PC-9 (cell line): ENCODE data around the gene LMF1. TPM values are rescaled to one million over a fixed set of nuclear protein-coding genes. Genes with fewer than 3 reads are reported as not detected.

ENCODE experiments used
- BruUV-seq: library from RNA; stranded (reverse); fragments of 400-500 nt; replicated peaks from 2 replicates; lab custom pipeline; 2021; lab: Mats Ljungman, UMichigan
- CTCF ChIA-PET: fragments of 300-600 bp; sonication (Branson Sonifier 250); formaldehyde crosslinking; loops from one replicate; lab custom pipeline; 2022; ENCODE audit warnings: antibody characterized with exemption; lab: Charles Lee
- POLR2A ChIA-PET: fragments of 300-600 bp; sonication (Branson Sonifier 250); formaldehyde crosslinking; loops from one replicate; lab custom pipeline; 2022; ENCODE audit warnings: antibody characterized with exemption; ENCODE audit not compliant: unreplicated experiment; lab: Charles Lee
- DNase-seq, 2 experiments: peaks; one replicate each; pipeline versions ENCODE4 v3.0.0 to v3.0.0-alpha.2; 2015 to 2022; ENCODE audit warnings: mixed read lengths in 1 of 2
- H2AFZ ChIP-seq: fragments of 200-600 bp; sonication (generic); 2 replicates; pipeline ENCODE4 v1.8.1; 2017; ENCODE audit warnings: antibody characterized with exemption
- H3F3A ChIP-seq: fragments of 200-600 bp; sonication (generic); 2 replicates; pipeline ENCODE4 v1.8.1; 2017; ENCODE audit warnings: antibody characterized with exemption, mild to moderate bottlenecking, low read depth; ENCODE audit not compliant: insufficient read depth
- H3K27ac ChIP-seq: fragments of 200-600 bp; sonication (generic); 2 replicates; pipeline ENCODE4 v1.6.1; 2016; ENCODE audit warnings: mixed run types
- H3K27me3 ChIP-seq: fragments of 200-600 bp; sonication (generic); 2 replicates; pipeline ENCODE4 v1.6.1; 2016; ENCODE audit warnings: low read depth, mixed run types; ENCODE audit not compliant: insufficient read depth
- H3K36me3 ChIP-seq: fragments of 200-600 bp; sonication (generic); 2 replicates; pipeline ENCODE4 v1.6.1; 2016; ENCODE audit warnings: low read depth, mixed run types
- H3K4me1 ChIP-seq: fragments of 200-600 bp; sonication (generic); replicated peaks from 2 replicates; pipeline ENCODE4 v1.6.1; 2016; ENCODE audit warnings: mixed run types; ENCODE audit not compliant: insufficient read depth
- H3K4me2 ChIP-seq: fragments of 200-600 bp; sonication (generic); 2 replicates; pipeline ENCODE4 v1.6.1; 2017; ENCODE audit warnings: mixed run types
- H3K4me3 ChIP-seq: fragments of 200-600 bp; sonication (generic); 2 replicates; pipeline ENCODE4 v1.6.1; 2016; ENCODE audit warnings: mixed run types
- H3K79me2 ChIP-seq: fragments of 200-600 bp; sonication (generic); 2 replicates; pipeline ENCODE4 v1.6.1; 2017; ENCODE audit warnings: low read depth, mixed run types
- H3K9me2 ChIP-seq: fragments of 200-600 bp; sonication (generic); 2 replicates; pipeline ENCODE4 v1.8.1; 2017; ENCODE audit warnings: mild to moderate bottlenecking; ENCODE audit not compliant: insufficient read depth
- H3K9me3 ChIP-seq: fragments of 200-600 bp; sonication (generic); 2 replicates; pipeline ENCODE4 v1.8.1; 2016; ENCODE audit warnings: low read depth; ENCODE audit not compliant: insufficient read depth
- H4K20me1 ChIP-seq: fragments of 200-600 bp; sonication (generic); 2 replicates; pipeline ENCODE4 v1.8.1; 2017; ENCODE audit not compliant: insufficient read depth
- CTCF ChIP-seq: fragments of 200-600 bp; sonication (generic); conservative IDR thresholded peaks from 2 replicates; pipeline ENCODE4 v1.6.1; 2017; ENCODE audit warnings: mixed run types, antibody characterized with exemption, mild to moderate bottlenecking, moderate library complexity
- EZH2 ChIP-seq: fragments of 200-600 bp; sonication (generic); IDR thresholded peaks from 2 replicates; pipeline ENCODE4 v1.8.0; 2017; ENCODE audit warnings: antibody characterized with exemption, low read depth
- intact Hi-C: fragments of 100-400 bp; cut with micrococcal nuclease; formaldehyde crosslinking; loops from one replicate; pipeline ENCODE4 v1.10.0; 2022; ENCODE audit not compliant: unreplicated experiment
- total RNA-seq: library from RNA; stranded (reverse); gene quantifications from 2 replicates; pipeline ENCODE4 v1.2.3, GENCODE V29; 2021

LMF1 gene
- total RNA-seq, 1 experiment from 2014 or later = 31.3 TPM

GRCh38 chr16:833411-833810, 137.4 kb downstream of the LMF1 start:
- Histone ChIP-seq H2AFZ (no peak overlapping the region), H3F3A (no peaks in the 10 kb centered on the region), H3K36me3 (no peaks in the 10 kb centered on the region), H3K9me2 (no peaks in the 10 kb centered on the region), H3K4me3 (no peak overlapping the region), H3K4me1 (no peaks in the 10 kb centered on the region), H4K20me1 (no peaks in the 10 kb centered on the region), H3K27me3 (peaks cover 84% of the 10 kb centered on the region), H3K27ac (no peak overlapping the region), H3K9me3 (peaks cover 5% of the 10 kb centered on the region; the same call in 1 of the 2 replicates), H3K79me2 (no peaks in the 10 kb centered on the region), H3K4me2 (no peak overlapping the region)
- ChIA-PET CTCF (interaction anchor here (0.6 kb wide), 1 partner anchor 130 kb away, joined by 3 read pairs; no protein-coding TSS in a partner anchor), POLR2A (no interaction called here)
- no TSS peak for BruUV-seq
- intact Hi-C loops = no loop called here
- DNase-seq = no peak
- TF ChIP-seq CTCF = no peak
- TF ChIP-seq EZH2 = no peak

- H3F3A ChIP-seq = no peaks in the 10 kb centered on the region
- POLR2A ChIA-PET = no interaction called here
- no peaks in the 10 kb centered on the region for H3K79me2 ChIP-seq
- CTCF ChIA-PET = interaction anchor here (0.6 kb wide), 1 partner anchor 131 kb away, joined by 3 read pairs; no protein-coding TSS in a partner anchor
- peaks cover 5% of the 10 kb centered on the region; the same call in 1 of the 2 replicates for H3K9me3 ChIP-seq
- H3K4me2 ChIP-seq = no peak overlapping the region
- intact Hi-C loops = no loop called here
- no peaks in the 10 kb centered on the region for H4K20me1 ChIP-seq
- no peak for DNase-seq
- H3K9me2 ChIP-seq = no peaks in the 10 kb centered on the region
- TF ChIP-seq CTCF = no peak
- TF ChIP-seq EZH2 = no peak
- H3K27me3 ChIP-seq = peaks cover 85% of the 10 kb centered on the region
- H2AFZ ChIP-seq = no peak overlapping the region
- H3K27ac ChIP-seq = no peak overlapping the region
- no peaks in the 10 kb centered on the region for H3K36me3 ChIP-seq
- BruUV-seq = no TSS peak
- H3K4me1 ChIP-seq = no peaks in the 10 kb centered on the region
- H3K4me3 ChIP-seq = no peak overlapping the region
These were observed 138.0 kb downstream of the LMF1 start for GRCh38 chr16:832652-833336.

- H3K9me3 ChIP-seq = peaks cover 5% of the 10 kb centered on the region; the same call in 1 of the 2 replicates
- no peaks in the 10 kb centered on the region for H3K36me3 ChIP-seq
- no peak overlapping the region for H3K4me2 ChIP-seq
- H2AFZ ChIP-seq = no peak overlapping the region
- BruUV-seq = no TSS peak
- no peak for DNase-seq
- intact Hi-C loops = no loop called here
- no peaks in the 10 kb centered on the region for H3F3A ChIP-seq
- no peak for TF ChIP-seq EZH2
- no peak for TF ChIP-seq CTCF
- H3K27ac ChIP-seq = no peak overlapping the region
- H4K20me1 ChIP-seq = no peaks in the 10 kb centered on the region
- H3K4me3 ChIP-seq = no peak overlapping the region
- ChIA-PET POLR2A (no interaction called here), CTCF (no interaction called here)
- no peaks in the 10 kb centered on the region for H3K9me2 ChIP-seq
- H3K79me2 ChIP-seq = no peaks in the 10 kb centered on the region
- H3K27me3 ChIP-seq = peaks cover 91% of the 10 kb centered on the region
- H3K4me1 ChIP-seq = no peaks in the 10 kb centered on the region
These were observed 139.0 kb downstream of the LMF1 start for GRCh38 chr16:831571-832413.
